Endothelial cell of umbilical vein (primary cell): ENCODE data around the gene SYNPO2L.

Experiments
- CTCF ChIP-seq, 2 donors: IDR thresholded peaks; 1 replicate in 1 of 2; 2 replicates in 1 of 2; pipeline ENCODE4 v1.5.1; 2011; ENCODE audit warnings: low read length in 2 of 2, mild to moderate bottlenecking in 2 of 2, moderate library complexity in 2 of 2, control low read depth in 1 of 2, inconsistent platforms in 1 of 2, low read depth in 1 of 2; ENCODE audit not compliant: insufficient read depth in 1 of 2; ENCODE audit errors: extremely low read depth in 1 of 2
- GATA2 ChIP-seq: IDR thresholded peaks from 2 replicates; pipeline ENCODE4 v1.7.0; 2011; ENCODE audit warnings: low read depth, mild to moderate bottlenecking, moderate library complexity, mixed read lengths, low read length; ENCODE audit not compliant: insufficient read length, insufficient read depth
- POLR2A ChIP-seq: IDR thresholded peaks from 2 replicates; pipeline ENCODE4 v1.6.1; 2012; ENCODE audit warnings: low read depth, mild to moderate bottlenecking, control low read depth, low read length

GRCh38 chr10:73647875-73648651 is 7.8 kb downstream of the SYNPO2L start:
- TF ChIP-seq POLR2A (no peak), CTCF (IDR thresholded peaks at IDR 0.05; ENCODE audit: extremely low read depth in 1 of 2, insufficient read depth in 1 of 2, low read depth in 1 of 2, low read length in 2 of 2) (no peak), GATA2 (no peak)
